Trophoblast cell (in vitro differentiated cells and primary cell): ENCODE results near the gene ROCK2.

Experiments
- DNase-seq, 2 donors: peaks; one replicate each; pipeline ENCODE4 v3.0.0-alpha.2; 2016
- H2AFZ ChIP-seq: 2 replicates; pipeline ENCODE4 v1.6.1; 2013; ENCODE audit warnings: low read length, moderate library complexity, mild to moderate bottlenecking; ENCODE audit not compliant: insufficient read depth, poor library complexity
- H2AK5ac ChIP-seq: 2 replicates; pipeline ENCODE4 v1.6.1; 2013; ENCODE audit warnings: mild to moderate bottlenecking, low read length
- H2BK120ac ChIP-seq: 2 replicates; pipeline ENCODE4 v1.6.1; 2013; ENCODE audit warnings: low read length, mild to moderate bottlenecking, moderate library complexity; ENCODE audit not compliant: insufficient read depth, poor library complexity
- H2BK12ac ChIP-seq: 2 replicates; pipeline ENCODE4 v1.6.1; 2013; ENCODE audit warnings: mild to moderate bottlenecking, low read length, moderate library complexity
- H2BK5ac ChIP-seq: 2 replicates; pipeline ENCODE4 v1.6.1; 2013; ENCODE audit warnings: low read length, low read depth, moderate library complexity, mild to moderate bottlenecking; ENCODE audit not compliant: poor library complexity
- H3K14ac ChIP-seq: 2 replicates; pipeline ENCODE4 v1.6.1; 2013; ENCODE audit warnings: mild to moderate bottlenecking, low read length
- H3K18ac ChIP-seq: 2 replicates; pipeline ENCODE4 v1.6.1; 2013; ENCODE audit warnings: mild to moderate bottlenecking, low read length
- H3K23ac ChIP-seq: 2 replicates; pipeline ENCODE4 v1.6.1; 2013; ENCODE audit warnings: low read length
- H3K27ac ChIP-seq: 2 replicates; pipeline ENCODE4 v1.5.1; 2013; ENCODE audit warnings: low read depth, mild to moderate bottlenecking, inconsistent platforms, low read length, moderate library complexity
- H3K27me3 ChIP-seq: 2 replicates; pipeline ENCODE4 v1.6.1; 2013; ENCODE audit warnings: inconsistent platforms, mild to moderate bottlenecking, low read length, moderate library complexity; ENCODE audit not compliant: insufficient read depth
- H3K36me3 ChIP-seq, 2 experiments: 1 replicate in 1 of 2; 2 replicates in 1 of 2; pipeline ENCODE4 v1.6.1; 2013; ENCODE audit warnings: low read length in 2 of 2, mild to moderate bottlenecking in 2 of 2, moderate library complexity in 1 of 2; ENCODE audit not compliant: insufficient read depth in 2 of 2, control insufficient read depth in 1 of 2
- H3K4ac ChIP-seq: 2 replicates; pipeline ENCODE4 v1.6.1; 2013; ENCODE audit warnings: low read depth, mild to moderate bottlenecking, low read length, moderate library complexity
- H3K4me1 ChIP-seq, 2 experiments: 1 replicate in 1 of 2; 2 replicates in 1 of 2; pipeline ENCODE4 v1.6.1; 2013; ENCODE audit warnings: low read length in 2 of 2, mild to moderate bottlenecking in 2 of 2, moderate library complexity in 1 of 2; ENCODE audit not compliant: insufficient read depth in 2 of 2, control insufficient read depth in 1 of 2
- H3K4me2 ChIP-seq: 2 replicates; pipeline ENCODE4 v1.6.1; 2013; ENCODE audit warnings: inconsistent platforms, mild to moderate bottlenecking, low read length, moderate library complexity
- H3K4me3 ChIP-seq: 2 replicates; pipeline ENCODE4 v1.5.1; 2013; ENCODE audit warnings: mild to moderate bottlenecking, low read depth, low read length, inconsistent platforms
- H3K79me1 ChIP-seq: one replicate; pipeline ENCODE4 v1.6.1; 2013; ENCODE audit warnings: low read length
- H3K79me2 ChIP-seq: 2 replicates; pipeline ENCODE4 v1.6.1; 2013; ENCODE audit warnings: low read length, mild to moderate bottlenecking; ENCODE audit not compliant: control insufficient read depth, insufficient read depth, poor library complexity
- H3K9ac ChIP-seq: 2 replicates; pipeline ENCODE4 v1.6.1; 2013; ENCODE audit warnings: mild to moderate bottlenecking, low read length
- H3K9me3 ChIP-seq: 2 replicates; pipeline ENCODE4 v1.6.1; 2013; ENCODE audit warnings: low read depth, mild to moderate bottlenecking, control low read depth, inconsistent platforms, low read length; ENCODE audit not compliant: insufficient read depth
- H4K12ac ChIP-seq: 2 replicates; pipeline ENCODE4 v1.6.1; 2013; ENCODE audit warnings: low read depth, mild to moderate bottlenecking, low read length, moderate library complexity
- H4K8ac ChIP-seq: 2 replicates; pipeline ENCODE4 v1.6.1; 2013; ENCODE audit warnings: low read depth, mild to moderate bottlenecking, low read length, moderate library complexity
- H4K91ac ChIP-seq: one replicate; pipeline ENCODE4 v1.6.1; 2013; ENCODE audit warnings: low read depth, mild to moderate bottlenecking, low read length, moderate library complexity
- WGBS: extraction: QIAGEN DNeasy Blood & Tissue Kit; methylation state at CpG from one replicate; pipeline ENCODE4 v1.1.7; 2013; ENCODE audit warnings: missing lambda C conversion rate; ENCODE audit not compliant: insufficient read length, insufficient coverage; ENCODE audit errors: extremely low coverage; 5-methylcytosine and 5-hydroxymethylcytosine counted together

Gene ROCK2

GRCh38 chr2:11270891-11271290 lies 73.5 kb downstream of the ROCK2 start:
- no peak for DNase-seq
- no peak overlapping the region for H2AK5ac ChIP-seq
- no peaks in the 10 kb centered on the region for H3K27me3 ChIP-seq
- H4K8ac ChIP-seq = no peak overlapping the region
- no peak overlapping the region for H2BK120ac ChIP-seq
- H3K79me1 ChIP-seq = no peaks in the 10 kb centered on the region
- H2BK5ac ChIP-seq = no peak overlapping the region
- H3K18ac ChIP-seq = no peak overlapping the region
- H3K4me2 ChIP-seq = no peak overlapping the region
- H3K4me3 ChIP-seq = no peak overlapping the region
- peaks cover 2% of the 10 kb centered on the region in 2 experiments for H3K36me3 ChIP-seq
- WGBS = no CpG with 5 or more reads among the region's 2 CpGs
- H3K9me3 ChIP-seq = no peaks in the 10 kb centered on the region
- no peak overlapping the region for H2AFZ ChIP-seq
- H4K91ac ChIP-seq = no peak overlapping the region
- no peak overlapping the region for H2BK12ac ChIP-seq
- H3K4ac ChIP-seq = no peak overlapping the region
- no peak overlapping the region for H3K23ac ChIP-seq
- H3K27ac ChIP-seq = no peak overlapping the region
- no peaks in the 10 kb centered on the region for H3K79me2 ChIP-seq
- no peaks in the 10 kb centered on the region for H3K4me1 ChIP-seq
- no peak overlapping the region for H4K12ac ChIP-seq
- H3K14ac ChIP-seq = no peak overlapping the region
- H3K9ac ChIP-seq = no peak overlapping the region

GRCh38 chr2:11267931-11268330 lies 76.5 kb downstream of the ROCK2 start:
- Histone ChIP-seq H2AK5ac (no peak overlapping the region), H3K14ac (no peak overlapping the region), H2BK120ac (no peak overlapping the region), H3K4me2 (no peak overlapping the region), H3K79me1 (no peaks in the 10 kb centered on the region), H3K4ac (no peak overlapping the region), H3K18ac (no peak overlapping the region), H3K9me3 (no peaks in the 10 kb centered on the region), H3K27me3 (no peaks in the 10 kb centered on the region), H3K4me3 (no peak overlapping the region), H3K36me3 (peaks cover 0 to 2% of the 10 kb centered on the region in 2 experiments), H4K91ac (no peak overlapping the region), H3K23ac (no peak overlapping the region), H4K8ac (no peak overlapping the region), H3K27ac (no peak overlapping the region), H3K4me1 (no peaks in the 10 kb centered on the region), H3K79me2 (no peaks in the 10 kb centered on the region), H2BK12ac (no peak overlapping the region), H2BK5ac (no peak overlapping the region), H3K9ac (no peak overlapping the region), H4K12ac (no peak overlapping the region), H2AFZ (no peak overlapping the region)
- no peak for DNase-seq
- WGBS = no CpG with 5 or more reads among the region's 3 CpGs

- Histone ChIP-seq H3K27me3 (no peaks in the 10 kb centered on the region), H3K4ac (no peak overlapping the region), H2BK5ac (no peak overlapping the region), H3K18ac (no peak overlapping the region), H2BK12ac (no peak overlapping the region), H4K8ac (no peak overlapping the region), H4K12ac (no peak overlapping the region), H4K91ac (no peak overlapping the region), H3K14ac (no peak overlapping the region), H2AFZ (no peak overlapping the region), H2BK120ac (no peak overlapping the region), H3K4me2 (no peak overlapping the region), H3K4me1 (no peaks in the 10 kb centered on the region), H3K9me3 (no peaks in the 10 kb centered on the region), H3K79me2 (no peaks in the 10 kb centered on the region), H2AK5ac (no peak overlapping the region), H3K23ac (no peak overlapping the region), H3K79me1 (no peaks in the 10 kb centered on the region), H3K9ac (no peak overlapping the region), H3K27ac (no peak overlapping the region), H3K36me3 (no peaks in the 10 kb centered on the region), H3K4me3 (no peak overlapping the region)
- WGBS = no CpG with 5 or more reads among the region's 1 CpG
- no peak for DNase-seq
Measured at GRCh38 chr2:11264818-11265217, 79.6 kb downstream of the ROCK2 start.

GRCh38 chr2:11264007-11264406 lies 80.4 kb downstream of the ROCK2 start:
- no peak overlapping the region for H3K23ac ChIP-seq
- WGBS = no CpG with 5 or more reads among the region's 2 CpGs

More at GRCh38 chr2:11264007-11264406, 80.4 kb downstream of the ROCK2 start:
- no peak overlapping the region for H3K18ac ChIP-seq
- no peak overlapping the region for H3K4me2 ChIP-seq
- H3K4me3 ChIP-seq = no peak overlapping the region
- H3K36me3 ChIP-seq = no peaks in the 10 kb centered on the region
- H2BK5ac ChIP-seq = no peak overlapping the region
- H4K12ac ChIP-seq = no peak overlapping the region
- no peak overlapping the region for H2AFZ ChIP-seq
- DNase-seq = no peak
- no peaks in the 10 kb centered on the region for H3K79me2 ChIP-seq
- no peaks in the 10 kb centered on the region for H3K27me3 ChIP-seq
- H2AK5ac ChIP-seq = no peak overlapping the region
- H2BK12ac ChIP-seq = no peak overlapping the region
- no peak overlapping the region for H3K9ac ChIP-seq
- no peaks in the 10 kb centered on the region for H3K79me1 ChIP-seq
- H3K4me1 ChIP-seq = no peaks in the 10 kb centered on the region
- H4K8ac ChIP-seq = no peak overlapping the region
- no peak overlapping the region for H2BK120ac ChIP-seq
- no peak overlapping the region for H3K4ac ChIP-seq
- H4K91ac ChIP-seq = no peak overlapping the region
- no peak overlapping the region for H3K14ac ChIP-seq
- H3K27ac ChIP-seq = no peak overlapping the region
- H3K9me3 ChIP-seq = no peaks in the 10 kb centered on the region
